GM19240 (cell line): ENCODE data around the gene RABAC1.

ENCODE experiments used
- DNase-seq: peaks from one replicate; pipeline ENCODE4 v3.0.0; 2011; ENCODE audit warnings: low spot score; ENCODE audit not compliant: insufficient read length

The RABAC1 gene

DNA sequence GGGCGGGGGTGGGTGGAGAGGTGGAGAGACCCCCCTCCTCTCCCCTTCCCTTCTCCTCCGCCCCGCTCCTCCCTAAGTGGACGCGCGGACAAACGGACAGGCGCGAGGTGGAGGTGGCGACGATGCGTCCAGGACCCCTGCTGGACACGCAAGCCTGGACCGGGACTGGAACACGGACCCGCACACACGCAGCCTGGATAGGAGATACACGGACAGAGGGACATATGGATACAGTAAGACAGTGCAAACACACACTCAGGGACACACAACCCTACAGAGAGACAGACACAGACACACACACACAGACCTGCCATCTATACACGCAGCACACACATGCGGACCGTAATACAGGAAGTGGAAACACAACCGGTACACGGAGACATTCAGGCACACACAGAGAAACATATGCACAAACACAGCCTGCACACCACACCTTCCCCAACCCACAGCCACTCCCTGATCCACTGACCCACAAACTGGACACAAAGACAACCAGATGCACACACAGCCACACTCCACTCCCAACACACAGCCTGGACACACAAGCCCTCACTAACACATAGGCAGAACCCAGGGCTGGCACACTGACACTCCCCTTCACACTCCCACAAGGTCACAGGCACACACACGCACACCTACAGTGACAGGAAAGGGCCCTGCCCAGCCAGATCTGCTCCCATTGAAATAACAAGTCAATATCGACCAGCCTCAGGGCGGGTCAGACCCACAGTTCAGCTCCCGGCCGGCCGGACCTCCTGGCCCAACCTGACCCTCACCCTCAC is 30.2 kb downstream of the RABAC1 start:
- no peak for DNase-seq

DNA sequence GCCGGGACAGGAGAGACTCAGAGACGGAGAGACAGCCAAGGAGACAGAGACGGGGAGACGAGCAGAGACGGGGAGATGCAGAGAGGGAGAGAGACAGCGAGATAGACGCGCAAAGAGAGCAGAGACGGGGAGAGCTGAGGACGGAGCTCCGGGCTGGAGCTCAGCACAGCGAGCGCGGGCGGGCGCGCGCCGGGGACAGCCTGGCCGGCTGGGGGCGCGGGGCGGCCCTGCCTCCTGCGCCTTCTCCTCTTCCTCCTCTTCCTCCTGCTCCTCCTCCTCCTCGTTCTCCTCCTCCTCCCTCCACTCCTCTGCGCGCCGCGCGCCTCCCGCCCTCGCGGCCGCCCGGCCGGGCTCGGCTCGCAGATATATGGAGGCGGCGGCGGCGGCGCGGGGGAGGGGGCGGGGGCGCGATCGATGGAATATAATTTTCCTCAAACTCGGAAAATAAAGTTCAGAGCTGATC is 30.9 kb downstream of the RABAC1 start, which contains the start of gene ERFL:
Gene ERFL, minus strand, starts transcription at position 229 of the 463 bp plus-strand sequence. CDS start 15,530 bp downstream, outside the sequence.
- no peak for DNase-seq

DNA sequence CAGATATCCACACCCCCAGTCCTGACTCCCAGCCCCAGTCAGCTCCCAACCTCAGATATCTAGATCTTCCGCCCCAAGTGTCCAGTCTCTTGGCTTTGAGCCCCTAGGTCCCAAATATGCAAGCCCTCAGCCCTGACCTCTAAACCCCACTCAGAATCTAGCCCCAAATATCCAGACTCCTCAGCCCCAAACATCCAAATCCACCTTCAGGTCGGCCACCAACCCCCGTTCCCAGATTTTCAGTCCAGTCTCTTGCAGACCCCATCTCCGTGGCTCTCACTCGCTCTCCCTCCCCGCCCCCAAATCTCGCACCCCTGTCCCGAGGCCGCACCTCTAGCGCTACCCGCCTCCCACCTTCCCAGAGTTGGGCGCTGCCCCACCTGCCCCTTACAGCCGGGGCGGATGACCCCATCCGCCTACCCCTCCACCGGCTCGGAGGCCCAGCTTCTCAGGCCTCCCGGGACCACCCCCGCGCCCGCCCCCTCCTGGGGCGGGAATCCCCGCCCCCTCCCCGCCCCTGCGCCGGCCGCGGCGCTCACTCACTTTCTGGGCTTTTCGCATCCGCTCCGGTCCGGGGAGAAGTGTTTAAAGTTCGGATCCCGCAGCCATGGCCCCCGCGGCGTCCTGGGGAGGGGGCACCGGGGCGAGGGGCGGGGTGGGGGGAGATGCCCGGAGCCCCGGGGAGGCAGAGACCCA is 31.5 kb downstream of the RABAC1 start:
- no peak for DNase-seq

DNA sequence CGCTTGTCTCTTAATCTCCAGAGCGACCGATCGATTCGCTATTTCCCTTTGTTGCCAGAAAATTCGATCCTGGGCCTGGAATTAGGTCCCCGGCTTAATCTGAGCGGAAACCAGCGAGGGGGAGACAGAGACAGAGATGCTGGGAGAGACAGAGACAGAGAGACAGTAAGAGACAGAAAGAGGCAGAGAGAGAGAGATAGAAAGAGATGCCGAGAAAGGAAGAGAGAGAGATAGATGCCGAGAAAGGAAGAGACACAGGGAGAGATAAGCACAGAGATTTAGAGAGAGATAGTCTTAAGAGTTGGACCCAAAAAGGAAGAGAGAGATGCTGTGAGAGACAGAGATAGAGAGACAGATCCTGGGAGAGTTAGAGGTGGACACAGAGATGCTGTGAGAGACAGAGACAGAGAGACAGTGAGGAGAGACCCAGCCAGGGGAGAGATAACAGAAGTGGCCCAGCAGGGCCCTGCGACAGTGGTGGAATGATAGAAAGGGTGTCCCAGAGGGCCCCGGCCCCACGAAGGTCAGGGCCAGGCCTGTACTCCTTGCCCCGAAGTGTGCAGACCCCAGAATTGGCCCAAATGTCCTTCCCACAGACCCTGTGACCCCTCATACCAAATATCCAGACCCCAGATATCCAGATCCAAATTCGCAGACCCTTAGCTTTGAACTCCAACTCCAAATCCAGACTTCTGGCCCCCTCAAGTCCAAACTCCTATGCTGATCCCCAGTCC is 32.2 kb downstream of the RABAC1 start:
- DNase-seq = no peak

DNA sequence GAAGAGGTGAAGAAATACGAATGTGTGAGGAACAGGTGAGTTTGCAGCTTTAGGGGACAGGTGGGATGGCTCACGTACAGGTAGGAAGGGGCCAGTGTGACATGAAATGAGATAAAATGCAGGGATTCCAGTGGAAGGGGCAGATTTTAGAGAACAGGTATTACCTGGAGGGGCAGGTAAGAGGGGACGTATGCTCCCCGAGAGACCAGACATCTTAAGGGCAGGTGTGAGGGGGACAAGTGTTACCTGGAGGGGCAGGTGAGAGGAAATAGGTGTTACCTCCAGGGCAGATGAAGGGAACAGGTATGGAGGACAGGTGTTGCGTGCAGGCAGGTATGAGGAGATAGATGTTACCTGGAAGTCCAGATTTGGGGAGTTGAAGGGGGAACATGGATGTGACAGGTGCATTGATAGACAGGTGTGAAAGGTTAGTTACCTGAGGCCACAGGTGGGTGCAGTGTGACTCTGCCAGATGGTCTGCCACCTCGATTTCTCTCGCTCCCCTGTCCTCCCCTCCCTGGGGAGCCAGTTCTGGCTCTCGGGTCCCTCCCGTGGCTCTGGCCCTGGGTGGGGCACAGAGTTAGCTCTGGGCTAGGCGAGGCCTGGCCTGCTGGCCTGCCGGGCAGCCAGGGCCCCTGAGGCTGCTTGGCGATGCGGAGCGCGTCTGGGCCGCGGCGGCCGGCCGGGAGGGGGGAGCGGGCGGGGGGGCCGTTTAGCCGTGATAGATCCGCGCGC is 32.9 kb downstream of the RABAC1 start:
- DNase-seq = no peak

DNA sequence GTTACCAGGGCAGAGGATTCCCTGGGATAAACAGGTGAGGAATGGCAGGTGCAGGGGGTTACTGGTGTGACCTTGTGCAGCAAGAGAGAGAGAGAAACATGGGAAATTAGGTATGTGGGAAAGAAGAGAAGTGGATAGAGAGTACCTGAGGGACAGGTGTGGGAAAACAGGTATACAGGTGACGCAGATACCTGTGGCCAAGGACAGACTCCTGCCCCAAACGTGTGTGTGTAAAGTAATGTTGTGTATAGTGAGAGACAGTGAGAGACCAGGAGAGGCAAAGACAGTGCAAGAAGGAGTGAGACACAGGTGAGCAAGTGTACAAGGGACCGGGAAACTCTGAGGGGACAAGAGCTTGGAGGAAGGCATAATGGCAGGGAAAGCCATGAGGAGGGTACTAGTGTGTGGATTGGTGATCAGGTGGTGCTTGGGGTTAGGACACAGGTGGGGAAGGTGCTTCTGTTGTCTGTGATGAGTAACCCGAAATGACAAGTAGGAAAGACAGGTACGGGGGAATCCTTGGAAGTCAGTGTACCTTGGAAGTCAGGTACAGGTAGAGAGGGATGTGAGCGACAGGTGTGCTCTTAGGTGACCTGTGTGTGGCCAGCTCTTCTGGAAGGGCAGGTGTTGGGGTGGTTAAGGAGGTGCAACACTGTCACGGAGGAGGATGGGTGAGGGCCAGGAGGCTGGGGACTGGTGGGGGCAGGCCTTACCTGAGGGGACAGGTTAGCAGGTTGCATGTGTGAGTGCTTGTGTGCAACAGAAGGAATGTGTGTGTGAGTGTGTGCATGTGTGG is 33.7 kb downstream of the RABAC1 start:
- DNase-seq = no peak

DNA sequence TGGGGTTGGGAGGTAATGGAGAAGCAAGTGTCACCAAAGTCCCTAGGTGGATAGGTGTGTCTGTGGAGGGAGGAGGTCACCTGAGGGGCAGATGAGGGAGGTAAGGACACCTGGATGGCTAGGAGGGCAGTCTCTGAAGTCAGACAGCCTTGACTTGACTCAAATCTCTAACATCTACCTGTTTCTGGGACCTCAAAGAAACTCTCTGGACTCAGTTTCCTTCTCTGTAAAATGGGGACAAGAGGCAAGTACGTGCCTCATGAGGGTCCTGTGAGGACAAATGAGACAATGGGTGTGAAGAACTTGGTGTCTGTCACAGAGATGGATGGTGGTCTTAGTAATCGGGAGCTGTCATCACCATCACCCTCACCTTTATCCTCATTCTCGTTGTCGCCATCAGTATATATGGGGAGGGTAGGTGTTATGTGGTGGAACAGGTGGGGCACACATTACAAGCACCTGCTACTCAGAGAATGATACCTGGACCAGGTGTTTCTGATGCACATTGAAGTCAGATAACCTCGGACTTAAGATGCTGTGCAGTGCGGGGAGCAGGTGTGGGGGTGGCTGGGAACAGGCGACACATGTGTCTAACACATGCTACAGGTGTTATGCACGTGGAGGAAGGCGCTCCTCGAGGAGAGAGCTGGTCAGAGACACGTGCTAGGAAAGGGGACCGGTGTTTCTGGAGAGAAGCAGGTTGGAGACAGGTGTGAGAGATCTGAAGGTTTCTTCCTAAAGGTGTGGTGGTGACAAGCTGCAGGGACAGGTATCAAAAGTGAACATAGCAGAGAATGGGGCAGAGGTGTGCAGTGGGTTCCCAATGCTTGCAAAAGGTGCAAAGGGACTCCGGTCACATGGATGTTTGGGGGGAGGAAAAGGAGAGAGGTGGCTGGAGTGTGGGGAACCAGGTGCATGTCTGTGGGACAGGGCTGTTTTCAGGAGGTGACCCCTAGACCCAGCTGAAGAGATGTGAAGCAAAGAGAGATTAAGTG is 34.7 kb downstream of the RABAC1 start:
- no peak for DNase-seq

DNA sequence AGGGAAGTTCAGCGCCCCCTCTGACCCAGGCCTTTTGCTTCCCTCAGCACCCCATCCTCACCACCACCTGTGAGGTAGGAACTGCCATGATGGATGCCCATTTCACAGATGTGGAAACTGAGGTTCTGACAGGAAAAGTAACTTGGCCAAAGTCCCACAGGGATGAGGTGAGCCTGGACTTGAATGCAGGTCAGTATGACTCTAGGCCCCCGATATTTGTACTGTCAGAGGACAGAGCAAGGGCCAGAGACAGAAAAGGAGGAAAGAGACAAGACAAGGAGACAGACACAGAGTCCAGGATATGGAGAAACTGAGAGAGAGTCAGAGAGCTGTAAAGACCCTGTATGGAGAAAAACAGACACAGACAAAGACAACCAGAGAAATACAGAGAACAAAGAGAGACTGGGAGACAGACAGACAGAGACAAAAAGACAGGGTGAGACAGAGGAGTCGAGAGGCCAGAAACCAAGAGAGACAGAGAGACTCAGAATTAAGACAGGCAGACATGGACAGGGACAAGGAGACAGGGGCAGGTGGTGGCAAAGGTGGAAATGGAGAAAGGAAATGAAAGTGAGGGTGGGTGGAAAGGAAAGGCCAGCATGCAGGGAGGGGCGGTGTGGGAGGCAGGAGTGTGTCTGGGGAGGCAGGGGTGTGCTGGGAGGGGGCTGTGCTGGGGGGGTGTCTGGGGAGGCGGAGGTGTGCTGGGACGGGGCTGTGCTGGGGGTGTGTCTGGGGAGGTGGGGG is 35.9 kb downstream of the RABAC1 start:
- no peak for DNase-seq

DNA sequence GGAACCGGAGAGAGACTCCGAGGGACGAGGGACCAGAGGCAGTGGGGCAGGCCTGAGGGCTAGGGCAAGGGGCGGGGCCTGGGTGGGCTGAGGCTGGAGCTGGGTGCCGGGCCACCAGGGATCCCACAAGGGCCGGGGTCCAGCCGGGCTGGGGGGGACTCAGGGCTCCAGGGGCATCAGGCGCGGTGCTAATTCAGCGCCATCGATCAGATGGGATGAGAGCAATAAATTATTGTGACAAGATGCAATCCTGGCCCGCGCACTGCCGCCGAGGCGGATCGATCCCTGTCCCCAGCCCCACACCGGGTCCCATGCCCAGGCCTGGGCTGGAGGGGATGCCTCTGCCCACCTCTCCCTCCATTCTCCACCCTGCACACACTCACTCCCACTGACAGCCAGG is 36.5 kb downstream of the RABAC1 start:
- DNase-seq = no peak

DNA sequence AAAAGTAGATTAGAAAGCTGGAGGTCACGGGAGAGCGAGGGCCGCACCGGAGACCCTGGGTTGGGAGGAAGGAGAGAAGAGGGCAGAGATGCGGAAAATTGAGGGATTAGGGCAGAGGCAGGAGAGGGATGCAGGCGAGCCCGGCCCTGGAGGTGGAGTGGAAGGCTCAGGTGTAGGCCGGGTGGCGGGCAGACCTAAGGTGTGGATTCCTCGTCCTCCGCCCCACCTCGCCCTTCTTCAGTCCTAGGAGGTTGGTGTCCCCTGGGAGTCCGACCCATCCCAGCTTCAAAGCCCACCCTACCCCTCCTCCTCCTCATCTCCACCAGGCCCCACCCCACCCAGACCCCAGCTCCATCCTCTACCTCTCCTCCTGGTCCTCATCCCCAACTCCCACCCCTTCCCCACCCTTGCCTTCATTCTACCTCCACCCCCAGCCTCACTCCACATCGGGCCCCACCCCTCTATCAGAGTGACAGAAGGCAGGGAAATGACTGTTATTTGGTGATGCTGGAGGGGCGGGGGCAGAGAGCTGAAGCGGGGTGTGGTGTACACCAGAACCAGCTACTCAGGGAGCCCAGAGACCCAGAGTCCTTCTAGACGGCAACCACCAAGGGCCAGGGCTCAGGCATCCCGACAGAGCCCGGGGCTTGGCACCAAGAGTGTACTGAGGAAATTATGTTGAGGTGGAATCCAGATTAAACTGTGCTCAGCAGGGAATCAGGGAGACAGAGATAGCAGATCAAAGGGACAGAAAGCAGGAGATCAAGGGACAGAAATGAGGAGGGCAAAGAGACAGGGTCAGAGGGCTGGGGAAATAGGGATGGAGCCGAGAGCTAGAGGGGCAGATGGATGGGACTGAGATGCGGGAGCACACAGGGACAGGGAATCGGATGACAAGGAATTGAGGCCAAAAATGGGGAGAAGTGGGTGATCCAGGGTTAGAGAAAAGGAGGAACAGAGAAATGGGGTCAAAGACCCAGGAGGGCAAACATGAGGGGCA is 37.2 kb downstream of the RABAC1 start:
- no peak for DNase-seq

DNA sequence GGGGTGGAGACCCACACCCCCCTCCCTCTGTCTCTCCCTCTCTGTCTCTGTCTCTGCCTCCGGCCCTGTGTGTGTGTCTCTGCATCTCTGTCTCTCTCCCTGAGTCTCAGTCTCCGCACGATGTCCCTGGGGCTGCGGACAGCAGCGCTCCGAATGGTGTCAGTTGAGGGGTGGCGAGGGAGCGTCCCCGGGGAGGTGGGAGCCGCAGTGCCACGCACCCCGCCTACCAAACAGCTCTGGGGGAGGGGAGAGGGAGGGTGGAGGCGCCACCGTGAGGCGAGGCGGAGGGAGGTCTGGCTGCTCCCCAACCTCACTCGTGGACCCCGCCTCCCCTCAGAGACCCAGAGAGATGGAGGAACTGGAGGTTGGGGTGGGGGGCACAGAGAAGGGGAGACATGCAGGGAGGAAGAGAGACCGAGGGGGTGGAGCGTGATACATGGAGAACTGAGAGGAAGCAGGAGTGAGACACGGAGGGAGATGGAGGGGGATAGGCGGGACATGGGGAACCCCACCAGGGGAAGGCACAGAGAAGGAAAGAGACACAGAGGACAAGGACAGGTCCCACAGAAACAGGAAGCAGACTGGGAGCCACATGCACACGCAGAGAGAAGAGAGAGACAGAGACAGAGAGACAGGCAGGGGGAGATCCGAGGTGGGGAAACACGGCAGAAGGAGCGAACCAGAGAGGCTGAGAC is 38.1 kb downstream of the RABAC1 start:
- DNase-seq = no peak

DNA sequence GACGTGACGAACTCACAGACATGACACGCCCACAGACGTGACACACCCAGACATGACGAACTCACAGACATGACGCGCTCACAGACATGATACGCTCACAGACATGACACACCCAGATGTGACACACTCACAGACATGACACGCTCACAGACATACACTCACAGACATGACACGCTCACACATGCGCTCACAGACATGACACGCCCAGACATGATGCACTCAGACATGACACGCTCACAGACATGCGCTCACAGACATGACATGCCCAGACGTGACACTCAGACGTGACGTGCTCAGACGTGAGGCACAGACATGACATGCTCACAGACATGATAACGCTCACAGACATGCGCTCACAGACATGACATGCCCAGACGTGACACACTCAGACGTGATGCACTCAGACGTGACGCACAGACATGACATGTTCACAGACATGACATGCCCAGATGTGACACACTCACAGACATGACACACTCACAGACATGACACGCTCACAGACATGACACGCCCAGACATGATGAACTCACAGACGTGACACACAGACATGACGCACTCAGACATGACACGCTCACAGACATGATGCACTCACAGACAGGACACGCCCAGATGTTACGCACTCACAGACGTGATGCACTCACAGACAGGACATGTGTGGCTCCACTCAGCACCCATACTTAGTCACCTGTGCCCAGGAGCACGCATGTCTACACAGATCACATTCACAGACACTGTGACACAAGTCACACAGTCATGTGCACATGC is 39.0 kb downstream of the RABAC1 start:
- no peak for DNase-seq

DNA sequence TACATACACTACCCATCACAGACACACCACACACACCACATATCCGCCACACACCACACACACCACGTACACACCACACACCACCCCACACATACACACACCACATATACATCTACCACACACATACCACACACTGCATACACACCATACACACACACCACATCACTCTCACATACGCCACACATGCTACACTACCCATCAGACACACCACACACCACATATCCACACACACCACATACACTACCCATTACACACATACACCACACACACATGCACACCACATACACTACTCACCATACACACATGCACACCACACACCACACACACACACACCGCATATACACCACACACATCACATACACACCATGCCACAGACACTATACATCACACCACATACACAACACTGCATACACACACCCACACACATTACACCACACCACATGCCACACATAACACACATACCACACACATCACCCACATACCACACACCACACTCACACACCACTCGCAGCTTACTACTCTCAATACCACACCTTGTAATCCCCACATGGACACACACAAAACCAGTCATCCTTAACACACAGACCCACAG is 40.4 kb downstream of the RABAC1 start:
- no peak for DNase-seq

DNA sequence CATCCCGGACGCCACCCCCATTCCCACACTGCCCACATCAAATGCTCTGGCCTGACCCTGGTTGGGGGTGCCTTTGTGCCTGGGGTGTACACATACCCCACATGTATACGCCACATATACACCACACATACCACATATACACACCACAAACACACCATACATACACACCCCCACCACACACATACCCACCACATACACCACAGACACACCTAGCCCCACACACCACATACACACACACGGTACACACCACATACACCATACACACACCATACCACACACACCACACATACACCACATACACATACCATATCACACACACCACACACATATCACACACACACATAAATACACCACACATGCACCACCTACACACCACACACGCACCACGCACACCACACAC is 41.0 kb downstream of the RABAC1 start:
- DNase-seq = no peak

DNA sequence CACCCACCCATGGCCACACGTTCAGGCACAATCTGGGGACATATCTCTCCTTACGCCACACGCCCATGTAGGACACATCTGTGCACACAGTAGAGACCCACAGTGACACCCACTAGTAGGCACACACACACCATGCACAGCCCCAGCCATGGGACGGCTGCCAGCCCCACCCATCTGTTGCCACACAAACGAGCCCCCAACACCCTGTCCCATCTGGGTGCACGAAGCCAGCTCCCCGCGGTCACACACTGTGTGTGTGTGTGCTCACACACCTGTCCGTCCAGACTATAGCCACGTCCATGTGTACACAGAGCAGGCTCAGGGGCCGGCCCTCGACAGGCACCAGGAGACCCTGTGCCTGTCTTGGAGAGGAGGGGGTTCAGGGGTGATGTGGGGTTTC is 41.4 kb downstream of the RABAC1 start:
- DNase-seq = no peak
